Endodermal cell (in vitro differentiated cells): ENCODE measurements around the gene ARNT2. TPM values are rescaled to one million over a fixed set of nuclear protein-coding genes. Genes with fewer than 3 reads are reported as not detected.

ENCODE experiments used
- DNase-seq: peaks from one replicate; pipeline ENCODE4 v3.0.0-alpha.2; 2017
- H3K27ac ChIP-seq: 2 replicates; pipeline ENCODE4 v1.5.1; 2013; ENCODE audit warnings: mild to moderate bottlenecking, low read depth, low read length, moderate library complexity
- H3K27me3 ChIP-seq: 2 replicates; pipeline ENCODE4 v1.6.1; 2013; ENCODE audit warnings: mild to moderate bottlenecking, low read length, moderate library complexity; ENCODE audit not compliant: insufficient read depth, control insufficient read depth, poor library complexity, severe bottlenecking
- H3K36me3 ChIP-seq: 2 replicates; pipeline ENCODE4 v1.7.0; 2013; ENCODE audit warnings: mild to moderate bottlenecking, low read length, moderate library complexity; ENCODE audit not compliant: control insufficient read depth, insufficient read depth
- H3K4me1 ChIP-seq: one replicate; pipeline ENCODE4 v1.7.0; 2013; ENCODE audit warnings: low read length; ENCODE audit not compliant: control insufficient read depth, insufficient read depth
- H3K4me3 ChIP-seq: 2 replicates; pipeline ENCODE4 v1.5.1; 2013; ENCODE audit warnings: mild to moderate bottlenecking, low read length, moderate library complexity
- H3K9ac ChIP-seq: 2 replicates; pipeline ENCODE4 v1.6.1; 2013; ENCODE audit warnings: mild to moderate bottlenecking, low read length, moderate library complexity; ENCODE audit not compliant: poor library complexity, severe bottlenecking; ENCODE audit errors: extremely low read depth
- H3K9me3 ChIP-seq: 2 replicates; pipeline ENCODE4 v1.6.1; 2013; ENCODE audit warnings: mild to moderate bottlenecking, low read length, moderate library complexity; ENCODE audit not compliant: control insufficient read depth
- H3K27ac Mint-ChIP-seq: 2 replicates; pipeline ENCODE4 v1.8.0; 2020; ENCODE audit warnings: mixed read lengths
- H3K27me3 Mint-ChIP-seq: 2 replicates; pipeline ENCODE4 v1.8.0; 2021; ENCODE audit warnings: mild to moderate bottlenecking, mixed read lengths; ENCODE audit not compliant: insufficient read depth
- H3K36me3 Mint-ChIP-seq: 2 replicates; pipeline ENCODE4 v1.8.0; 2020; ENCODE audit warnings: low read depth, mixed read lengths
- H3K4me1 Mint-ChIP-seq: 2 replicates; pipeline ENCODE4 v1.8.0; 2020; ENCODE audit warnings: mixed read lengths
- H3K4me3 Mint-ChIP-seq: 2 replicates; pipeline ENCODE4 v1.8.0; 2020; ENCODE audit warnings: mild to moderate bottlenecking, moderate library complexity, mixed read lengths
- H3K9me3 Mint-ChIP-seq: 2 replicates; pipeline ENCODE4 v1.8.0; 2020; ENCODE audit warnings: mild to moderate bottlenecking, mixed read lengths
- WGBS, 2 experiments: methylation state at CpG; one replicate each; pipeline versions ENCODE4 v1.1.5 to v1.1.7; 2013; ENCODE audit warnings: missing lambda C conversion rate in 2 of 2, mixed read lengths in 1 of 2; ENCODE audit not compliant: insufficient coverage in 1 of 2, insufficient read length in 1 of 2; 5-methylcytosine and 5-hydroxymethylcytosine counted together
- total RNA-seq, 2 donors: library from RNA; stranded (reverse); fragmentation: NEBNext Ultra II Directional in 1 of 2; extraction: Animal tissue kit (Norgen Biotek cat#: 25700) in 1 of 2; gene quantifications; 2 replicates in 1 of 2; 3 replicates in 1 of 2; pipeline ENCODE4 v1.2.1, GENCODE V29; 2021
- TF ChIP-seq, protein P1 (sequence below): fragments of 200-600 bp; sonication (generic); conservative IDR thresholded peaks from 2 replicates; pipeline ENCODE4 v1.5.0; 2021; ENCODE audit warnings: antibody characterized with exemption, mild to moderate bottlenecking

The ARNT2 gene
- total RNA-seq, 2 donors from 2014 or later: 8.0 to 15.9 TPM

GRCh38 chr15:80578206-80578595, 174.0 kb downstream of the ARNT2 start:
- Mint-ChIP-seq H3K9me3 (no peaks in the 10 kb centered on the region), H3K4me3 (no peak overlapping the region), H3K27me3 (no peaks in the 10 kb centered on the region), H3K27ac (peak overlapping the region; percentile 33), H3K4me1 (peaks cover 11% of the 10 kb centered on the region), H3K36me3 (peaks cover 9% of the 10 kb centered on the region)
- DNase-seq: peak; percentile 14
- Histone ChIP-seq H3K9ac (no peak overlapping the region), H3K4me3 (no peak overlapping the region), H3K9me3 (no peaks in the 10 kb centered on the region), H3K27ac (no peak overlapping the region), H3K27me3 (no peaks in the 10 kb centered on the region), H3K36me3 (no peaks in the 10 kb centered on the region), H3K4me1 (peaks cover 4% of the 10 kb centered on the region)
- TF ChIP-seq, protein P1, sequence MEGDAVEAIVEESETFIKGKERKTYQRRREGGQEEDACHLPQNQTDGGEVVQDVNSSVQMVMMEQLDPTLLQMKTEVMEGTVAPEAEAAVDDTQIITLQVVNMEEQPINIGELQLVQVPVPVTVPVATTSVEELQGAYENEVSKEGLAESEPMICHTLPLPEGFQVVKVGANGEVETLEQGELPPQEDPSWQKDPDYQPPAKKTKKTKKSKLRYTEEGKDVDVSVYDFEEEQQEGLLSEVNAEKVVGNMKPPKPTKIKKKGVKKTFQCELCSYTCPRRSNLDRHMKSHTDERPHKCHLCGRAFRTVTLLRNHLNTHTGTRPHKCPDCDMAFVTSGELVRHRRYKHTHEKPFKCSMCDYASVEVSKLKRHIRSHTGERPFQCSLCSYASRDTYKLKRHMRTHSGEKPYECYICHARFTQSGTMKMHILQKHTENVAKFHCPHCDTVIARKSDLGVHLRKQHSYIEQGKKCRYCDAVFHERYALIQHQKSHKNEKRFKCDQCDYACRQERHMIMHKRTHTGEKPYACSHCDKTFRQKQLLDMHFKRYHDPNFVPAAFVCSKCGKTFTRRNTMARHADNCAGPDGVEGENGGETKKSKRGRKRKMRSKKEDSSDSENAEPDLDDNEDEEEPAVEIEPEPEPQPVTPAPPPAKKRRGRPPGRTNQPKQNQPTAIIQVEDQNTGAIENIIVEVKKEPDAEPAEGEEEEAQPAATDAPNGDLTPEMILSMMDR: no peak
- 93 to 97% methylated on average over 5 of the region's 5 CpGs for WGBS, 2 experiments

DNA sequence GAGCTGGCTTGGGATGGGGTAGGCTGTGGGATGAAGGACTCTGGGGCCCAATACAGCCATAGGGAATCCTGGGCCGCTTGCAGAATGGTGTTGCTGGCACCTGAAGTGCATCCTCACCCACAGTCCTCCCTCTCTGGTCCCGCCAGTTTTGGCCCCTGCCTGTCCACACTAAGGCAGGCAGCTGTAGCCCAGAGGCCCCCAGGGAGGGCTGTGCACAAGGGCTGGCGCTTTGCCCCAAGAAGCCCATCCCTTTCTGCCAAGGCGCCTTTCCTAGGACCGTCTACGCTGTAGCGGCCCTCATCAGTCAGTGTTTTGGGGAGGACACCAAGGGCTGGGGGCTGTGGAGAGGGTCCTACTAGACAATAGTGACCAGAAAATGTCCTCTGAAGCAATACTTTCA, 174.7 kb downstream of the ARNT2 start:
- Histone ChIP-seq H3K4me1 (peaks cover 4% of the 10 kb centered on the region), H3K4me3 (no peak overlapping the region), H3K36me3 (no peaks in the 10 kb centered on the region), H3K9me3 (no peaks in the 10 kb centered on the region), H3K27ac (no peak overlapping the region), H3K27me3 (no peaks in the 10 kb centered on the region), H3K9ac (no peak overlapping the region)
- WGBS, 2 experiments: 68 to 86% methylated on average over 2 to 7 of the region's 7 CpGs
- H3K27ac Mint-ChIP-seq: no peak overlapping the region
- peaks cover 9% of the 10 kb centered on the region for H3K36me3 Mint-ChIP-seq
- no peaks in the 10 kb centered on the region for H3K9me3 Mint-ChIP-seq
- no peaks in the 10 kb centered on the region for H3K27me3 Mint-ChIP-seq
- H3K4me1 Mint-ChIP-seq: peaks cover 11% of the 10 kb centered on the region
- no peak overlapping the region for H3K4me3 Mint-ChIP-seq
- DNase-seq: peak; percentile 33
- TF ChIP-seq, protein P1: no peak

DNA sequence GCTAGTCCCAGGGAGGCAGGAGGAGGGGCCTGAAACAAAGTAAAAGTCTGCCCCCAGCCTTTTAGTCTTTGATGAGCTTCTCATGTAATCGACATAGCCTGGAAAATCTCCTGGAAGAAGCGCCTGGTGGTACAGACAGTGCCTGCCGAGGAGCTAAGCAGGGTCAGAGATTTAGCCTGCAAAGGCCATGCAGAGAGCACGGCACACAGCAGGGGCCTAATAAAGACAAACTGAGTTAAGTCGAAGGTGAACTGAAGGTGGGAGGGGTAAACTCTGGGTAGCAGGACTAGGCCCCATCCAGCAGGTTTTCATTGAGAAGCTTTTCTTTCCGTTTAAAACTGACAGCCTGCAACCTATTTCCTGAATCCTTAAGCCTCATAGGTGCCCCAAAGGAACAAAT, 175.4 kb downstream of the ARNT2 start:
- Mint-ChIP-seq H3K9me3 (no peaks in the 10 kb centered on the region), H3K36me3 (peaks cover 9% of the 10 kb centered on the region), H3K27me3 (no peaks in the 10 kb centered on the region), H3K27ac (no peak overlapping the region), H3K4me1 (peaks cover 16% of the 10 kb centered on the region), H3K4me3 (no peak overlapping the region)
- no peaks in the 10 kb centered on the region for H3K27me3 ChIP-seq
- H3K27ac ChIP-seq: no peak overlapping the region
- no peak overlapping the region for H3K9ac ChIP-seq
- no peaks in the 10 kb centered on the region for H3K36me3 ChIP-seq
- peak; percentile 39 for DNase-seq
- peaks cover 4% of the 10 kb centered on the region for H3K4me1 ChIP-seq
- TF ChIP-seq, protein P1: no peak
- 64 to 76% methylated on average over 5 to 6 of the region's 6 CpGs for WGBS, 2 experiments
- H3K4me3 ChIP-seq: no peak overlapping the region
- no peaks in the 10 kb centered on the region for H3K9me3 ChIP-seq
